ENCODE data around the gene CPNE4.

CPNE4 gene

GRCh38 chr3:131540821-131541220, 494.0 kb downstream of the CPNE4 start:
- TF ChIP-seq POLR2AphosphoS5 (IDR thresholded peaks at IDR 0.05; ENCODE audit: low read depth, low read length), result no peak
- TF ChIP-seq FOXP2 (optimal IDR thresholded peaks at IDR 0.05; ENCODE audit: borderline replicate concordance, extremely low read depth, extremely low read length, insufficient read depth), result no peak
- TF ChIP-seq SIN3A (IDR thresholded peaks at IDR 0.05; ENCODE audit: borderline replicate concordance, insufficient read depth, low read length), result no peak
- no peak for TF ChIP-seq REST (IDR thresholded peaks at IDR 0.05; ENCODE audit: insufficient read depth in 1 of 2, low read depth in 2 of 2, low read length in 2 of 2)
- TF ChIP-seq TAF1 (IDR thresholded peaks at IDR 0.05; ENCODE audit: borderline replicate concordance, insufficient read depth, low read length), result no peak

- TF ChIP-seq POLR2AphosphoS5 (IDR thresholded peaks at IDR 0.05; ENCODE audit: low read depth, low read length), result no peak
These were observed 494.7 kb downstream of the CPNE4 start for GRCh38 chr3:131540143-131540542.

- TF ChIP-seq REST (IDR thresholded peaks at IDR 0.05; ENCODE audit: insufficient read depth in 1 of 2, low read depth in 2 of 2, low read length in 2 of 2) (no peak), FOXP2 (optimal IDR thresholded peaks at IDR 0.05; ENCODE audit: borderline replicate concordance, extremely low read depth, extremely low read length, insufficient read depth) (no peak), TAF1 (IDR thresholded peaks at IDR 0.05; ENCODE audit: borderline replicate concordance, insufficient read depth, low read length) (no peak), SIN3A (IDR thresholded peaks at IDR 0.05; ENCODE audit: borderline replicate concordance, insufficient read depth, low read length) (no peak), POLR2AphosphoS5 (IDR thresholded peaks at IDR 0.05; ENCODE audit: low read depth, low read length) (no peak)
These were observed 495.8 kb downstream of the CPNE4 start for GRCh38 chr3:131538968-131539367.

GRCh38 chr3:131537531-131537930, 497.3 kb downstream of the CPNE4 start:
- TF ChIP-seq FOXP2 (optimal IDR thresholded peaks at IDR 0.05; ENCODE audit: borderline replicate concordance, extremely low read depth, extremely low read length, insufficient read depth) (no peak), SIN3A (IDR thresholded peaks at IDR 0.05; ENCODE audit: borderline replicate concordance, insufficient read depth, low read length) (no peak), TAF1 (IDR thresholded peaks at IDR 0.05; ENCODE audit: borderline replicate concordance, insufficient read depth, low read length) (no peak), REST (IDR thresholded peaks at IDR 0.05; ENCODE audit: insufficient read depth in 1 of 2, low read depth in 2 of 2, low read length in 2 of 2) (no peak), POLR2AphosphoS5 (IDR thresholded peaks at IDR 0.05; ENCODE audit: low read depth, low read length) (no peak)

- TF ChIP-seq TAF1 (IDR thresholded peaks at IDR 0.05; ENCODE audit: borderline replicate concordance, insufficient read depth, low read length) (no peak), SIN3A (IDR thresholded peaks at IDR 0.05; ENCODE audit: borderline replicate concordance, insufficient read depth, low read length) (no peak), POLR2AphosphoS5 (IDR thresholded peaks at IDR 0.05; ENCODE audit: low read depth, low read length) (no peak), REST (IDR thresholded peaks at IDR 0.05; ENCODE audit: insufficient read depth in 1 of 2, low read depth in 2 of 2, low read length in 2 of 2) (no peak), FOXP2 (optimal IDR thresholded peaks at IDR 0.05; ENCODE audit: borderline replicate concordance, extremely low read depth, extremely low read length, insufficient read depth) (no peak)
These were observed 499.2 kb downstream of the CPNE4 start for GRCh38 chr3:131535596-131535995.
